A673 (cell line): ENCODE results near the gene STK38L. TPM values are rescaled to one million over a fixed set of nuclear protein-coding genes. Genes with fewer than 3 reads are reported as not detected.
A peak's percentile ranks its signal among the peaks of the same experiment; 100 is the strongest.

ENCODE experiments used
- BruUV-seq: library from RNA; stranded (reverse); fragments of 400-500 nt; replicated peaks from 2 replicates; lab custom pipeline; 2021; lab: Mats Ljungman, UMichigan
- CTCF ChIA-PET: fragments of 300-600 bp; sonication (Branson Sonifier 250); formaldehyde crosslinking; loops from one replicate; lab custom pipeline; 2022; ENCODE audit warnings: antibody characterized with exemption; lab: Charles Lee
- POLR2A ChIA-PET: fragments of 300-600 bp; sonication (Branson Sonifier 250); formaldehyde crosslinking; loops from one replicate; lab custom pipeline; 2022; ENCODE audit warnings: antibody characterized with exemption; ENCODE audit not compliant: low non-redundant PET; lab: Charles Lee
- DNase-seq: peaks from one replicate; pipeline ENCODE4 v3.0.0-alpha.2; 2015; ENCODE audit warnings: low spot score
- H3K27ac ChIP-seq: fragments of 200-600 bp; sonication (generic); 2 replicates; pipeline ENCODE4 v1.5.1; 2016; ENCODE audit warnings: mixed run types, low read depth, mild to moderate bottlenecking, mixed read lengths, antibody characterized with exemption, low read length; ENCODE audit not compliant: poor library complexity, severe bottlenecking
- H3K27me3 ChIP-seq: fragments of 200-600 bp; sonication (generic); replicated peaks from 2 replicates; pipeline ENCODE4 v1.6.1; 2017; ENCODE audit warnings: mixed run types, low read depth, mild to moderate bottlenecking, mixed read lengths, antibody characterized with exemption, low read length; ENCODE audit not compliant: insufficient read depth, poor library complexity
- H3K36me3 ChIP-seq: fragments of 200-600 bp; sonication (generic); 2 replicates; pipeline ENCODE4 v1.6.1; 2016; ENCODE audit warnings: mixed run types, mild to moderate bottlenecking, mixed read lengths, antibody characterized with exemption, low read length; ENCODE audit not compliant: insufficient read depth, poor library complexity, severe bottlenecking
- H3K4me1 ChIP-seq: fragments of 200-600 bp; sonication (generic); 2 replicates; pipeline ENCODE4 v1.6.1; 2017; ENCODE audit warnings: mixed run types, mild to moderate bottlenecking, mixed read lengths, antibody characterized with exemption, low read length; ENCODE audit not compliant: insufficient read depth, poor library complexity, severe bottlenecking
- H3K4me3 ChIP-seq: fragments of 200-600 bp; sonication (generic); 2 replicates; pipeline ENCODE4 v1.5.1; 2016; ENCODE audit warnings: low read depth, mixed run types, mild to moderate bottlenecking, mixed read lengths, low read length; ENCODE audit not compliant: poor library complexity, severe bottlenecking
- H3K9me3 ChIP-seq: fragments of 200-600 bp; sonication (generic); 2 replicates; pipeline ENCODE4 v1.6.1; 2016; ENCODE audit warnings: mixed run types, low read depth, mild to moderate bottlenecking, mixed read lengths, antibody characterized with exemption, low read length; ENCODE audit not compliant: poor library complexity, severe bottlenecking
- CTCF ChIP-seq: fragments of 300-800, 200-600 bp; sonication (generic); conservative IDR thresholded peaks from 2 replicates; pipeline ENCODE4 v1.5.1; 2017; ENCODE audit warnings: low read depth, mild to moderate bottlenecking, antibody characterized with exemption, low read length, moderate library complexity, mixed read lengths
- EZH2 ChIP-seq: fragments of 200-600 bp; sonication (generic); IDR thresholded peaks from 2 replicates; pipeline ENCODE4 v1.6.1; 2017; ENCODE audit warnings: borderline replicate concordance, low read depth, mild to moderate bottlenecking, mixed read lengths, antibody characterized with exemption, low read length; ENCODE audit not compliant: poor library complexity, severe bottlenecking
- intact Hi-C: fragments of 100-400 bp; cut with micrococcal nuclease; formaldehyde crosslinking; loops from one replicate; pipeline ENCODE4 v1.10.0; 2022; ENCODE audit not compliant: unreplicated experiment
- total RNA-seq: library from RNA; stranded (reverse); gene quantifications from 2 replicates; pipeline ENCODE4 v1.2.3, GENCODE V29; 2021

The STK38L gene
- total RNA-seq, 1 experiment from 2014 or later: 21.0 TPM

GRCh38 chr12:27277846-27278260, 33.8 kb downstream of the STK38L start:
- no TSS peak for BruUV-seq
- CTCF ChIA-PET: no interaction called here
- intact Hi-C loops: no loop called here

GRCh38 chr12:27279826-27280225, 35.7 kb downstream of the STK38L start:
- BruUV-seq: no TSS peak
- Histone ChIP-seq H3K36me3 (no peaks in the 10 kb centered on the region), H3K27me3 (no peaks in the 10 kb centered on the region), H3K4me3 (no peak overlapping the region), H3K4me1 (no peaks in the 10 kb centered on the region), H3K27ac (no peak overlapping the region), H3K9me3 (no peaks in the 10 kb centered on the region)
- DNase-seq: no peak
- no peak for TF ChIP-seq CTCF
- no peak for TF ChIP-seq EZH2
- intact Hi-C loops: no loop called here
- CTCF ChIA-PET: interaction anchor here (0.5 kb wide), 1 partner anchor 26 kb away, joined by 3 read pairs; no protein-coding TSS in a partner anchor
- POLR2A ChIA-PET: no interaction called here

More at GRCh38 chr12:27277846-27278260, 33.8 kb downstream of the STK38L start:
- Histone ChIP-seq H3K27ac (no peak overlapping the region), H3K27me3 (no peaks in the 10 kb centered on the region), H3K4me3 (no peak overlapping the region), H3K4me1 (no peaks in the 10 kb centered on the region), H3K36me3 (no peaks in the 10 kb centered on the region), H3K9me3 (no peaks in the 10 kb centered on the region)
- peak; percentile 36 for DNase-seq
- TF ChIP-seq EZH2 (no peak), CTCF (no peak)
- POLR2A ChIA-PET: no interaction called here

GRCh38 chr12:27280412-27280811, 36.3 kb downstream of the STK38L start:
- no peak for DNase-seq
- Histone ChIP-seq H3K4me3 (no peak overlapping the region), H3K27me3 (no peaks in the 10 kb centered on the region), H3K27ac (no peak overlapping the region), H3K36me3 (no peaks in the 10 kb centered on the region), H3K9me3 (no peaks in the 10 kb centered on the region), H3K4me1 (no peaks in the 10 kb centered on the region)
- no TSS peak for BruUV-seq
- intact Hi-C loops: no loop called here
- ChIA-PET POLR2A (no interaction called here), CTCF (no interaction called here)
- TF ChIP-seq EZH2: no peak
- no peak for TF ChIP-seq CTCF
